K562 (cell line): ENCODE results near the gene SOS1. TPM values are rescaled to one million over a fixed set of nuclear protein-coding genes. Genes with fewer than 3 reads are reported as not detected.
A peak's percentile ranks its signal among the peaks of the same experiment; 100 is the strongest.

Experiments used
- COPS2 ChIP-seq: fragments of 450-650 bp; conservative IDR thresholded peaks from 2 replicates; pipeline ENCODE4 v1.6.1; 2016; ENCODE audit warnings: mild to moderate bottlenecking, moderate library complexity
- CSDE1 ChIP-seq, 2 experiments: fragments of 450-650 bp; IDR thresholded peaks; 2 replicates each; pipeline ENCODE4 v1.6.1; 2016; ENCODE audit warnings: mild to moderate bottlenecking in 1 of 2
- JUN ChIP-seq, 2 experiments: sonication (generic) in 1 of 2; formaldehyde crosslinking in 1 of 2; IDR thresholded peaks; 2 replicates each; pipeline versions ENCODE4 v1.6.1 to v1.8.0; 2012 to 2022; ENCODE audit warnings: borderline replicate concordance in 2 of 2, mild to moderate bottlenecking in 2 of 2, improper control_type of control experiment in 1 of 2, low read depth in 1 of 2, low read length in 1 of 2, missing genetic modification reagents in 1 of 2
- MED1 ChIP-seq: sonication (generic); formaldehyde crosslinking; IDR thresholded peaks from 2 replicates; pipeline ENCODE4 v1.8.1; 2023; ENCODE audit warnings: missing genetic modification reagents, borderline replicate concordance
- NCOA1 ChIP-seq: fragments of 450-650 bp; IDR thresholded peaks from 2 replicates; pipeline ENCODE4 v1.6.1; 2016; ENCODE audit warnings: low read depth
- NONO ChIP-seq, 2 experiments: fragments of 200-400 bp in 1 of 2; fragments of 450-650 bp in 1 of 2; formaldehyde crosslinking in 1 of 2; IDR thresholded peaks; 2 replicates each; pipeline ENCODE4 v1.6.1; 2017; ENCODE audit warnings: low read depth in 2 of 2, mild to moderate bottlenecking in 2 of 2, moderate library complexity in 2 of 2, low read length in 1 of 2
- NRF1 ChIP-seq, 2 experiments: fragments of 450-650 bp; IDR thresholded peaks in 1 of 2; conservative IDR thresholded peaks in 1 of 2; 2 replicates each; pipeline ENCODE4 v1.6.1; 2014; ENCODE audit warnings: mild to moderate bottlenecking in 2 of 2
- PTBP1 ChIP-seq: fragments of 200-400 bp; formaldehyde crosslinking; IDR thresholded peaks from 2 replicates; pipeline ENCODE4 v1.6.1; 2017; ENCODE audit warnings: low read depth, low read length
- RCOR1 ChIP-seq, 2 experiments: IDR thresholded peaks; 2 replicates each; pipeline ENCODE4 v1.6.1; 2012; ENCODE audit warnings: low read depth in 2 of 2, low read length in 2 of 2, borderline replicate concordance in 1 of 2, improper control_type of control experiment in 1 of 2
- SLC30A9 ChIP-seq: fragments of 250-450 bp; sonication (Bioruptor Pico); IDR thresholded peaks from 2 replicates; pipeline ENCODE4 v1.8.0; 2022; ENCODE audit warnings: mild to moderate bottlenecking, moderate library complexity
- SMARCB1 ChIP-seq: IDR thresholded peaks from 2 replicates; pipeline ENCODE4 v1.6.1; 2011; ENCODE audit warnings: improper control_type of control experiment, low read depth; ENCODE audit not compliant: insufficient read length
- TSC22D4 ChIP-seq: fragments of 450-650 bp; IDR thresholded peaks from 2 replicates; pipeline ENCODE4 v1.6.1; 2016; ENCODE audit warnings: missing genetic modification characterization, missing biosample characterization, control low read depth
- ZFP91 ChIP-seq: sonication (generic); formaldehyde crosslinking; IDR thresholded peaks from 2 replicates; pipeline ENCODE4 v1.8.0; 2022; ENCODE audit warnings: mild to moderate bottlenecking, missing genetic modification reagents
- ZHX1 ChIP-seq: fragments of 150-350 bp; conservative IDR thresholded peaks from 2 replicates; pipeline ENCODE4 v1.6.1; 2014; ENCODE audit warnings: low read length
- ZNF12 ChIP-seq: sonication (generic); formaldehyde crosslinking; IDR thresholded peaks from 2 replicates; pipeline ENCODE4 v1.4.0; 2020; ENCODE audit warnings: mild to moderate bottlenecking, missing genetic modification reagents
- ZNF644 ChIP-seq: fragments of 200-800 bp; sonication (Bioruptor generic); IDR thresholded peaks from 2 replicates; pipeline ENCODE4 v1.6.1; 2016; ENCODE audit warnings: low read depth, missing genetic modification characterization, missing compliant biosample characterization
- polyA plus RNA-seq, 8 experiments: library from polyadenylated mRNA; depleted of rRNA in 4 of 8; stranded (reverse) in 5 of 8; unstranded in 3 of 8; fragments of >200 nt; fragmentation: Nextera tagmentation in 2 of 8; fragmentation: Illumina TruSeq in 1 of 8; extraction: Ambion mirVana in 2 of 8; extraction: Trizol in 1 of 8; gene quantifications; 2 replicates each; pipeline versions ENCODE4 v1.2.1 to v1.2.3, GENCODE V29; 2011 to 2014; ENCODE audit warnings: inconsistent platforms in 1 of 8, missing spikeins in 1 of 8
- total RNA-seq, 7 experiments: library from RNA; depleted of rRNA in 6 of 7; stranded (reverse); fragments of >200 nt in 6 of 7; fragmentation: Illumina TruSeq in 2 of 7; extraction: Trizol in 2 of 7; gene quantifications; 2 replicates each; pipeline versions ENCODE4 v1.2.1 to v1.2.3, GENCODE V29; 2011 to 2021; ENCODE audit warnings: low replicate concordance in 1 of 7

Gene SOS1
- total and polyA plus RNA-seq, 9 of the 15 experiments (the other 6 are each of a cell fraction or from before 2014, with no cell fraction given) = 2.5 to 27.1 (median 16.3) TPM

- TF ChIP-seq RCOR1 (IDR thresholded peaks at IDR 0.05; ENCODE audit: borderline replicate concordance in 1 of 2, low read depth in 2 of 2, low read length in 2 of 2) (peak in 1 of 2 experiments; percentile 39; a peak in 2 of 4 replicates), ZNF12 (CRISPR knock-in tag) (no peak), COPS2 (no peak), PTBP1 (no peak), NRF1 (conservative IDR thresholded peaks at IDR 0.05 in 1 of 2, IDR thresholded peaks at IDR 0.05 in 1 of 2) (peak; percentile 92 to 93), NCOA1 (peak; percentile 45; the same call in 1 of the 2 replicates), ZHX1 (no peak), MED1 (no peak), ZNF644 (tag) (no peak), NONO (IDR thresholded peaks at IDR 0.05; ENCODE audit: low read depth in 2 of 2, low read length in 1 of 2) (no peak; a peak in 1 of 4 replicates), SMARCB1 (peak; percentile 93), CSDE1 (IDR thresholded peaks at IDR 0.05) (no peak), SLC30A9 (no peak), JUN (IDR thresholded peaks at IDR 0.05; ENCODE audit: borderline replicate concordance, low read depth, low read length) (no peak; the same call in 1 of the 2 replicates), JUN (CRISPR knock-in tag; IDR thresholded peaks at IDR 0.05; ENCODE audit: borderline replicate concordance) (no peak), ZFP91 (CRISPR knock-in tag) (no peak; the same call in 1 of the 2 replicates), TSC22D4 (tag) (no peak)
These were observed at the start of gene SOS1 (continued) for GRCh38 chr2:39120771-39121522.
